ENCODE measurements around the gene AGPS. TPM values are rescaled to one million over a fixed set of nuclear protein-coding genes. Genes with fewer than 3 reads are reported as not detected.

The AGPS gene
- total RNA-seq, 1 experiment from 2014 or later: 60.9 TPM

- Mint-ChIP-seq H3K36me3 (ENCODE audit: insufficient read depth in 1 of 3, low read depth in 3 of 3) (peaks cover 18 to 44% (median 40%) of the 10 kb centered on the region in 3 experiments), H3K4me1 (peaks cover 0 to 3% of the 10 kb centered on the region in 2 experiments; a peak in 1 of 4 replicates), H3K27me3 (ENCODE audit: low read depth) (no peaks in the 10 kb centered on the region), H3K9me3 (peaks cover 8 to 14% of the 10 kb centered on the region in 2 experiments; a peak in 3 of 5 replicates), H3K27ac (no peak overlapping the region), H3K4me3 (no peak overlapping the region)
- Histone ChIP-seq H2AFZ (ENCODE audit: low read length) (no peak overlapping the region), H2BK5ac (ENCODE audit: insufficient read length, low read length) (no peak overlapping the region), H3K27ac (ENCODE audit: insufficient read length, low read depth, low read length) (no peak overlapping the region), H3K9me3 (ENCODE audit: control insufficient read depth, low read depth, low read length) (peaks cover 13% of the 10 kb centered on the region), H3K23me2 (ENCODE audit: insufficient read length, low read depth, low read length, poor library complexity, severe bottlenecking) (no peaks in the 10 kb centered on the region), H2BK12ac (ENCODE audit: insufficient read length, low read depth, low read length) (no peak overlapping the region), H3T11ph (ENCODE audit: low read length) (no peak overlapping the region), H4K91ac (ENCODE audit: insufficient read length, low read depth, low read length) (no peak overlapping the region), H3K4me1 (ENCODE audit: insufficient read depth, low read length) (no peaks in the 10 kb centered on the region), H3K9ac (ENCODE audit: extremely low read depth, insufficient read length, low read length) (no peak overlapping the region), H2AK5ac (ENCODE audit: insufficient read length, low read length) (no peak overlapping the region), H2BK120ac (ENCODE audit: low read depth, low read length, poor library complexity, severe bottlenecking) (no peak overlapping the region), H2BK20ac (ENCODE audit: low read depth, low read length, poor library complexity, severe bottlenecking) (no peak overlapping the region), H3K56ac (ENCODE audit: insufficient read length, low read depth, low read length) (no peak overlapping the region), H3K79me2 (ENCODE audit: insufficient read depth, low read length) (no peaks in the 10 kb centered on the region; the same call in 1 of the 2 replicates), H4K5ac (ENCODE audit: insufficient read length, low read depth, low read length) (no peak overlapping the region), H3K18ac (ENCODE audit: insufficient read length, low read depth, low read length) (no peak overlapping the region), H2BK15ac (ENCODE audit: low read depth, low read length) (no peak overlapping the region), H3K79me1 (ENCODE audit: insufficient read depth, low read depth, low read length, poor library complexity, severe bottlenecking) (no peaks in the 10 kb centered on the region), H3K14ac (ENCODE audit: insufficient read depth, low read length) (no peak overlapping the region), H3K23ac (ENCODE audit: insufficient read length, low read depth, low read length) (no peak overlapping the region), H3K4ac (ENCODE audit: low read depth, low read length) (no peak overlapping the region), H3K4me2 (ENCODE audit: insufficient read depth, insufficient read length, low read length) (no peak overlapping the region), H3K27me3 (ENCODE audit: insufficient read depth, low read length) (no peaks in the 10 kb centered on the region), H4K8ac (replicated peaks; ENCODE audit: insufficient read length, low read depth, low read length) (no peak overlapping the region), H4K20me1 (ENCODE audit: control insufficient read depth, insufficient read depth, insufficient read length) (no peaks in the 10 kb centered on the region)
- no CpG with 5 or more reads among the region's 3 CpGs for WGBS (ENCODE audit: extremely low coverage, insufficient read length, low lambda C conversion rate)
- no peak for DNase-seq
- TF ChIP-seq, protein P1, sequence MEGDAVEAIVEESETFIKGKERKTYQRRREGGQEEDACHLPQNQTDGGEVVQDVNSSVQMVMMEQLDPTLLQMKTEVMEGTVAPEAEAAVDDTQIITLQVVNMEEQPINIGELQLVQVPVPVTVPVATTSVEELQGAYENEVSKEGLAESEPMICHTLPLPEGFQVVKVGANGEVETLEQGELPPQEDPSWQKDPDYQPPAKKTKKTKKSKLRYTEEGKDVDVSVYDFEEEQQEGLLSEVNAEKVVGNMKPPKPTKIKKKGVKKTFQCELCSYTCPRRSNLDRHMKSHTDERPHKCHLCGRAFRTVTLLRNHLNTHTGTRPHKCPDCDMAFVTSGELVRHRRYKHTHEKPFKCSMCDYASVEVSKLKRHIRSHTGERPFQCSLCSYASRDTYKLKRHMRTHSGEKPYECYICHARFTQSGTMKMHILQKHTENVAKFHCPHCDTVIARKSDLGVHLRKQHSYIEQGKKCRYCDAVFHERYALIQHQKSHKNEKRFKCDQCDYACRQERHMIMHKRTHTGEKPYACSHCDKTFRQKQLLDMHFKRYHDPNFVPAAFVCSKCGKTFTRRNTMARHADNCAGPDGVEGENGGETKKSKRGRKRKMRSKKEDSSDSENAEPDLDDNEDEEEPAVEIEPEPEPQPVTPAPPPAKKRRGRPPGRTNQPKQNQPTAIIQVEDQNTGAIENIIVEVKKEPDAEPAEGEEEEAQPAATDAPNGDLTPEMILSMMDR (conservative IDR thresholded peaks at IDR 0.05): no peak
These were observed 72.0 kb downstream of the AGPS start for GRCh38 chr2:177464549-177464948.
